NCI-H748 treated with DMSO at 0.1 percent for 48 hours (cell line): ENCODE data around the gene GPR32.
"Not testable (repeated sequence)": the region's sequence is repeated elsewhere in the genome, so short reads cannot be mapped to it uniquely, and the experiment has no call there.

Experiments
- DNase-seq: peaks from one replicate; lab custom pipeline; 2025; lab: John Stamatoyannopoulos, UW

Gene GPR32, protein sequence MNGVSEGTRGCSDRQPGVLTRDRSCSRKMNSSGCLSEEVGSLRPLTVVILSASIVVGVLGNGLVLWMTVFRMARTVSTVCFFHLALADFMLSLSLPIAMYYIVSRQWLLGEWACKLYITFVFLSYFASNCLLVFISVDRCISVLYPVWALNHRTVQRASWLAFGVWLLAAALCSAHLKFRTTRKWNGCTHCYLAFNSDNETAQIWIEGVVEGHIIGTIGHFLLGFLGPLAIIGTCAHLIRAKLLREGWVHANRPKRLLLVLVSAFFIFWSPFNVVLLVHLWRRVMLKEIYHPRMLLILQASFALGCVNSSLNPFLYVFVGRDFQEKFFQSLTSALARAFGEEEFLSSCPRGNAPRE

DNA sequence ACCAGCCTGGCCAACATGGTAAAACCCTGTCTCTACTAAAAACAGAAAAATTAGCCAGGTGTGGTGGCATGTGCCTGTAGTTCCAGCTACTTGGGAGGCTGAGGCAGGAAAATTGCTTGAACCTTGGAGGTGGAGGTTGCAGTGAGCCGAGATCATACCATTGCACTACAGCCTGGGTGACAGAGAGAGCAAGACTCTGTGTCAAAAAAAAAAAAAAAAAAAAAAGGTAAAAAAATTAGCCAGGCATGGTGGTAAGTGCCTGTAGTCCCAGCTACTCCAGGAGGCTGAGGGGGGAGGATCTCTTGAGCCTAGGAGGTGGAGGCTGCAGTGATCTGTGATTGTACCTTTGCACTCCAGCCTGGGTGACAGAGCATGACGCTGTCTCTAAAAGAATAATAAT is at the start of gene GPR32:
GPR32 (plus strand) TSS at position 301 of the 400 bp plus-strand sequence. CDS start 137 bp downstream, outside the sequence.
- not testable (repeated sequence) for DNase-seq

DNA sequence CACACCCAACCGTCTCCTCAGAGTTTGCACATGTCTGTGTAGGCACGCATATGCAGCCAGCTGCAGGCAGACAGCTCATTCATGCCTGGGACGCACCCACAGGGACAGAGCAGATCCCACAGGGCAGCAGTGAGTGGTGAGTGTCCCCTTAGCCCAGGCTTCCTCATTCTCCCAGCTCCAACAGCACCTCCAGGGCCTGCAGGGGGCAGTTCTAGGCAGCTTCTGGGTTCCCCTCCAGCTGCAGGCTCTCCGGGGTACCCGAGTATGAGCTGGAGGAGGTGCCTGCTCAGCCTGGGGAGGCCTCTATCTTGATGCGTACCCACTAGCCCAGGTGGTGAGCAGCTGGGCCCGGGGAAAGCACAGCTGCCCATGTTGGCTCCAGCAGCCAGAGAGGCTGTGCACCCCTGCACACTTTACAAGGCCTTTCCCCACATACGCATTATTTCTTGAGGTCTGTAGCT is 49.3 kb upstream of the GPR32 start:
- DNase-seq, result no peak

DNA sequence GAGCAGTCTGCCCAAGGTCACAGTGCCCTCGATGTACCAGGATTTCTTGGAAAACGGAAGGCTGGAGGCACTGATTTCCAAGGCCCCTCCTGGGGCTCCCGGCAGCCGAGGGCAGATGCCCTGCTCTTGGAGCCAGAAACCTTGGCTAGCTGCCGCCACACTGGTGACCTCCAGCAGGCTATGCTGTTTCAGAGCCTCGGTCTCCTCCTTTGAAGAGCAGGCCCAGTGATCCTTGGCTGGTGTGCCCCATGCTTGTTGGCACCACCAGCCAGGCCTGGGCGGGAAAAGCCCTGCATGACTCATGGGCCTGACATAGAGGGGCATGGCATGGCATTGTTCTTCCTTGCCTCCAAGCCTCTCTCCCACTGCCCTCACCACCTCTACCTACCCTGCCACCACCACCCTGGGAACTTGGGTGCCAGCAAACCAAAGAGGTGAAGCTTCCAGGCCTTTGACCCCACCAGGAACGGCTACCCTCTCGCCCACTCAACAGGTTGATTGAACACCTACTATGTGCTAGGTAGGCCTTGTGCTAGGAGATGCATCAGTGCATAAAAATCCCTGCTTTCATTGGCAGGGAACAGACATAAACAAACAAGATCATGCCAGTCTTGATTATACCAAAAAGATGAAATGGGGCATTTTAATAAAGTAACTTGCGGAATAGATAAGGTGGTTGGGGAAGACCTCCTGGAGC is 48.7 kb upstream of the GPR32 start:
- no peak for DNase-seq

DNA sequence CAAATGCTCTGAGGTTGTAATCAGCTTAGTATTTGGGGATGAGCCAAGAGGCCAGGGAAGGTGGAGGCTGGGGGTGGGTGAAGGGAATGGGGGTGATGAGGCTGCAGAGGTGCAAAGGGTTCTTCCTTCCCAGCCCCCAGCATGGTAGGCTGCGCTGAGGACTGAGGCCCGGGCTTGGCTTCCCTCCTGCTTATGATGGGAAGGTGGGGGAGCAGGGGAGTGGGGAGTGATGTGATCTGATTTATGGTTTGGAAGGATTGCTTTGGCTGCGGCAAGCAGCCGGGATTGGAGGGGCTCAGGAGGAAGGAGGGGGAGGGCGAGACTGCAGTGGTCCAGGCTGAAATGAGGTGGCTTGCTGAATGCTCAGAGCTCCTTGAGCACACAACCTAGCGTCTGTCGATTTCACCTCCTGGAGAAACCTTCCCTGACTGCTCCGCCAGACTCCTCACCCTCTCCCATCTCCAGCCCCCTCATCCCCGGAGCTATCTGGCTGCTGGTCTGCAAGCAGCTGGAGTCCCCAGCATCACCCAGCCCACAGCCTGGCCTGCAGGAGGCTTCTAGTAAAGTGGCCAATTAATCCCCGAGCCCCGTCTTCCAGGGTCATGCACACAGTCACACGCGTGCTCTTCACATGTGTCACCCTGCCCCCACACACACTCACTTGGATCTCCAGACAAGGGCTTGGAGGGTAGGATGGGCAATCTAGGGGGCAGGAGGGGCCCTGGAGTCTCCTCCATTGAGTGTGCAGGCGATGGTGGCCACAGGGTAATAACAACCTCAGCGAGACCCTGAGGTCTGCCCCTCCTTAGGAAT is 47.9 kb upstream of the GPR32 start:
- DNase-seq, result no peak

DNA sequence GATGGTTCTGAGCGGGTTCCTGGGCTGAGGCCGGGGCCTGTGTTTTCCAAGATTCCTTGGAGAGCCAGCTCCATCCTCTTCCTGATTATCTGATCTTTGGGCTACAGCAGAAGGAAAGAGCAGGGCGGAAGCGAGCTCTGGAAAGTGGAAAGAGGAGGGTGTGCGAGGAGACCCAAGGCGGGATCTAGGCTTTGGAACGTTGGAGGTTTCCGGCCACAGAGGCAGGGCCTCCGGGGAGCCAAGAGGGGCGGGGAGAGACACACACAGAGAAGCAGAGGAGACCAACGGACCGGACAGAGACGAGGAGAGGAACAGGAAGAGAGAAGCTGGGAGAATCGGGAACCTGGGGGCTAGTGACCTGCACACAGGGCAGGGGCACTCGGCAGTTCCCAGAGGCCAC is 47.2 kb upstream of the GPR32 start, which contains the start of gene CLEC11A:
CLEC11A (plus strand) TSS at position 296 of the 400 bp plus-strand sequence. CDS start 162 bp downstream, outside the sequence.
- no peak for DNase-seq

DNA sequence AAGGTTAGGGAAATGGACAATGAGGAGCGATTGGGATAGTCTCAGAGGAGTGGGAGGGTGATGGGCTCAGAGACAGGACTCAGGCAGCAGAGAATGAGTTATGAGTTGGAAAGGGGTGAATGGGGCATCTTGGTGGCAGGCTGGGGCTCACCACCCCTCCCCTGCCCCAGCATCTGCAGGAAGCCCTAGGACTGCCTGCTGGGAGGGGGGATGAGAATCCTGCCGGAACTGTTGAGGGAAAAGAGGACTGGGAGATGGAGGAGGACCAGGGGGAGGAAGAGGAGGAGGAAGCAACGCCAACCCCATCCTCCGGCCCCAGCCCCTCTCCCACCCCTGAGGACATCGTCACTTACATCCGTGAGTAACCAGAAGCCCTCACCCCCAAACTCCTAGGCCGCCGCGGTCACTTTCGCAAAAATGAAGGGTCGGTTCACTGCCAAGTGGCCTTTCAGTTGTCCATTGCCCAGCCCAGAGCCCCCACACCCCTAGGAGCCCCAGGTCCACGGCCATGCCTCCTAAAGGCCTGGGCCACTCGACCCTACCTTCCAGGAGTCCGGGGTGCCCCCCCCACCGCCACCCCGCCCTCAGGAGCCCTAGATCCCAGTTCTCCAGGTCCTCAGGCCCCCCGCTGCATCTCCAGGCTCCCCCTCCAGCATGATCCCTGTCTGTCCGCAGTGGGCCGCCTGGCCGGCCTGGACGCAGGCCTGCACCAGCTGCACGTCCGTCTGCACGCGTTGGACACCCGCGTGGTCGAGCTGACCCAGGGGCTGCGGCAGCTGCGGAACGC is 46.3 kb upstream of the GPR32 start:
- no peak for DNase-seq

DNA sequence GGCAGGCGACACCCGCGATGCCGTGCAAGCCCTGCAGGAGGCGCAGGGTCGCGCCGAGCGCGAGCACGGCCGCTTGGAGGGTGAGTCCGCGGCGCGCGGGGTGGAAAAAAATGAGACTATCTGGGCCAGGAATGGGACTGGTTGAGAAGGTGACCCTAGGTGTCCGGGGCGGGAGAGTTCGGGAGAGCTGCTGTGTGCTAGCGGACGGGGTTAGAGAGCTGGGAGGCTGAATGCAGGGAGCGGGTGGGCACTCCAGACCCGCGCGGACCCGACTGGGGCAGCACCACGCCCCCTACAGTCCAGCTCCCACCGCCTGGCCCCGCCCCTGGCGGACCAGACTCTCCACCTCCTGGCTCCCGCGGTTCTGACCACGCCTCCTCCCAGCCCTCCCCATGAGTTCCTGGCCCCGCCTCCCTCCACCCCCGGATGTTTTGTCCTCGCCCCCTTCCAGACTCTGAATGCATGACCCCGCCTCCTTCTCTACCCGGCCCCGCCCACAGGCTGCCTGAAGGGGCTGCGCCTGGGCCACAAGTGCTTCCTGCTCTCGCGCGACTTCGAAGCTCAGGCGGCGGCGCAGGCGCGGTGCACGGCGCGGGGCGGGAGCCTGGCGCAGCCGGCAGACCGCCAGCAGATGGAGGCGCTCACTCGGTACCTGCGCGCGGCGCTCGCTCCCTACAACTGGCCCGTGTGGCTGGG is 45.6 kb upstream of the GPR32 start:
- DNase-seq, result peak; percentile 99

DNA sequence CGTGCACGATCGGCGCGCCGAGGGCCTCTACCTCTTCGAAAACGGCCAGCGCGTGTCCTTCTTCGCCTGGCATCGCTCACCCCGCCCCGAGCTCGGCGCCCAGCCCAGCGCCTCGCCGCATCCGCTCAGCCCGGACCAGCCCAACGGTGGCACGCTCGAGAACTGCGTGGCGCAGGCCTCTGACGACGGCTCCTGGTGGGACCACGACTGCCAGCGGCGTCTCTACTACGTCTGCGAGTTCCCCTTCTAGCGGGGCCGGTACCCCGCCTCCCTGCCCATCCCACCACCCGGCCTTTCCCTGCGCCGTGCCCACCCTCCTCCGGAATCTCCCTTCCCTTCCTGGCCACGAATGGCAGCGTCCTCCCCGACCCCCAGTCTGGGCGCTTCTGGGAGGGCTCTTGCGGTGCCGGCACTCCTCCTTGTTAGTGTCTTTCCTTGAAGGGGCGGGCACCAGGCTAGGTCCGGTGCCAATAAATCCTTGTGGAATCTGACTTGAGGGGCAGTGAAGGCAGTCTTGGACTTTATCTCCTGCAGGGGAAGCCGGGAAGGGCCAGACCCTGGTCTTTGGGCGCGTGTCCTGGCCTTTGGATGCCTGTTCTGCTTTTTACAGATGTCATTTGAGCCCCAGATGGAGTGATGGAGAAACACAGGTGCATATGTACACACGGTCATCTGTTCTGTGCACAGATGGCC is 44.9 kb upstream of the GPR32 start:
- no peak for DNase-seq

DNA sequence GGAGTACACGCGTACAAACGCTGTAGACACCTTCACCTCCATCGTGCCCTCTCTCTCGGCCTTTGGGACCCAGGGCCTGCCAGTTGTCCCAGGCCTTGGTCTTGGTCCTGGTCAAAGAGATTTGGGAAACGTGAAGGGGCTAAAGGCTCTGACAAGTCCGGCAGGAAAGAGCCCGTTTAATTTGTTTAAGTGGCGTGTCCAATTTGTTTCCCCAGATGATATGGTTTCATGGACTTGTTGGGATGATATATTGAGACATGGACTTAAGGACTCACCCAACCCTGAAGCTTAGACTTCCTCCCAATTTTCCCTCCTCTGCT is 44.4 kb upstream of the GPR32 start:
- no peak for DNase-seq

DNA sequence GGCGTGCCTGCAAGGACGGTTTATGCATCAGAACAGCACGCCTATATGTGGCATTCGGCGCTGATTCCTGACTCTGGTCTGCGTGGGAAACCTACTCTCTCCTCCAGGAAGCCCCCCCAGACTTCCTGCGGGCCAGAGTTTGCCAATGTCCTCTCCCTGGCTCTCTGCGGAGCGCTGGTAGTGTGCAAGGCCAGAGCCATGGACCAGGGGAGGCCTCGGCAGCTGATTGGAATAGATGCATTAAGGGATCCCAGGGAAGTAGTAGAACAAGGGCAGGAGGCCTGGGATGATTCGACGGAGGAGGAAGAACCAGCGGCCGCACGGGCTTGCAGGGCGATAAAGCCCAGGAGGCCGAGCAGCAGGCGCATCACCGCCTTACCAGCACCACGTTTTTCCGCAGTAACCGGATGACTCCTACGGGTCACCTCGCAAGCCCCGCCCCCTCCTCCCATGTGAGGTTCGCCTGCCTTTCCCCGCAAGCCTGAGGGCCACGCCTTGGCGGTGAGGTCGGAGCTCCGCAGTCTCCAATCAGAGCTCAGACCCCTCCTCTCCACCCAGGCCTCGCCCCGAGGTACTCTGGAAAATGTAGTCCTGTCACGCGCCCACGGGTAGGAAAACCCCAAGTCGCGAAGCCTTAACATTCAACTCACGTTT is 42.1 kb upstream of the GPR32 start:
- no peak for DNase-seq

DNA sequence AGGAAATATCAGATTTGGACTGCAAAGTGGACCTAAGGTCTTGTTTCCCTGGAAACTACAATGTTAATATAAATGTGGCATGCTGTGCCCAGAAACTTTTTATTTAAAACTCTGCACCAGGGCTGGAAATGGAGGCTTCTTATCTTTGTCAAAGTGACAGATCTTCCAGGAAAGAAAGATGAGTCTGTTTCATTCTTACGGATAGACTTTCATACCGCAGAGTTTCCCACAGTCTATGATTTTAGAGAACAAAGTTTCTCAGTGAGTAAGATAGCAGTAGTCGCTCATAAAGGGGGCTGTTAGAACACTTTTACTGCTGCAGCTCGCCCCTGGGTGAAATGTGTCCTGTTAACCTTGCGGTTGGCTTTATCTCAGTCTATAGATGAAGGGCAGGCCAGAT is 40.4 kb upstream of the GPR32 start:
- no peak for DNase-seq

DNA sequence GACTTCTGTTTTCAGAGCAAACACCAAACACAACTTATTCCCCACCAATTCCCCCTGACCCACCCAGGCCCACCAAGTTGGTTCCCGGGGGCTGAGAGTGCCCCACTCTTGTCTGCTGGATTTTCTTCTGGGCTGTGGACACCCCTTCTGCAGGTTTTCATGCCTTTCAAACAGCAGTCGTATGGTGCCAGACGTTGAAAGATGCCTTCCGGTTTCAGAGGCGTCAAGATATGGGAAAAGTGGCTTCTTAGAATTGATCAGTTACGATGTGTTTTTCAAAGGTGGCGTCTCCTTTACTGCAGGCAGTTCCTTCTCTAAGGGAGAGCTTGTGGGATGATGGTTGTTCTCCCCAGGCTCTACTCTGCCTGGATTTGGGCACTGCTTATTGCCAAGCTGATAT is 34.4 kb upstream of the GPR32 start:
- no peak for DNase-seq

DNA sequence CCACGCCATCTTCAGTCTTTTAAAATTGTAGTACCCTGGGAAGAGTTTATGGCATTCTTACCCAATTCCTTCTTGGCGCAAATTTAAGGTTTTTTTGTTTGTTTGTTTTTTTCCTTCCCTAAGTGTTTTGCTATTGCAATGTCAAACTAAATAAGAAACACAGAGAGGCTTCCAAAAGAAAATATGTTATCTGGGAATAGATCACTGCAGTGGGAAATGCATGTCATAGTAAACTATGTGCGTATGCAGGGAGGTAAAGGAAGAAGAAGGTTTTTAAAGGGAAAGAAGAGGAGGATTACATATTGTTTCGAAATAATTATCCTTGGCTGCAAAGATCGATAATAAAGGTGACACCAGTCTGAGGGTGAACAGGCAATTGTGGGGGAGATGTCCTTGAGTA is 33.9 kb upstream of the GPR32 start:
- no peak for DNase-seq

DNA sequence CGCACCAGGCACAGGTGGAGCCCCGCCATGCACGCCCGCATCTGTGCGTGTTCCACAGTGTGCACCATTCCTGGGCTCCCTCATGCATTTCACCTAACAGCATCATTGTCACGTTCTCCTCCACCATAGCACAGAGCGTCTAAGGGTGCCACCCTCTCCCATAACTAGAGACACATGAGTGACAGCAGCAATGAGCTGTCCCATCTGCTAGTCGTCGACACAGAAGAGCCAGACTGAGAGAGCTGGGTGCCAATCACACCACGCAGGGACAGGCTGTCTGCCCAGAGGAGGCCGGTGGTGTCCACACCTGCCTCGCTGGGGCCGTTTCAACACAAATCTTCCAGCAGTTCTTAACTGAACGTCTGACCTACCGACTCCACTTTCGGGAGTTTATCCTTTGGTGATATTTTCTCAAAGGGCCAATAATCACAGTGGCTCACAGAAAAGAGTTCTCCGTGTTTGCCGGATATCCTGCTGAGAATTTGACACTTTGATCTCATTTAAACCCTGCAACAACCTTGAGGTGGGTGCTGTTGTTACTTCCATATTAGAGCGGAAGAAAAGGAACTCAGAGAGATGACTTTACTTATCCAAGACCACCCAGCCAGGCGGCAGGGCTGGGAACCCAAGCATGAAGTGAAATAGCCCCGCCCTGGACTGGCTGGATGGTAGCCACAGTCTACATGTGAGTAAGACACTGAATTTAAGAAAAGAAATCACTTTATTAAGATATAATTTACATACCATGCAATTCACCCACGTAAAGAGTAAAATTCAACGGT is 30.9 kb upstream of the GPR32 start:
- no peak for DNase-seq

DNA sequence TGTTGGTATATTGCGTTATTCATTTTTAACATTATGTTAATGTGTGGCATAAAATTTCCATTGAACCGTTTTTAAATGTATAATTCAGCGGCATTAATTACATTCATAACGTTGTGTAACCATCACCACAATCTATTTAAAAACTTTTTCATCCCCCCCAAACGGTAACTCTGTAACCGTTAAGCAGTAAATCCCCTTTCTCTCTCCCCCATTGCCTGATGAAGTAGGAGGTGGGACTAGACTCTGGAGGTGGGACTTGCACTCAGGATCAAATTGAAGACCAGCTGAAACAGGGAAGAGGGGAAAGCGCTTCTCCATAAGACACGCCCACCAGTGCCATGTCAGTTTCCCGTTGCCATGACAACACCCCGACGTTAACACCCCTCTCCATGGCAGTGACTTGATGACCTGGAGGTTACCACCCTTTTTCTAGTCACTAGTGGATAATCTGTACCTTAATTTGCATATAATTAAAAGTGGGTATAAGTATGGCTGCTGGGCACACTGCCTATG is 30.3 kb upstream of the GPR32 start:
- DNase-seq, result no peak

DNA sequence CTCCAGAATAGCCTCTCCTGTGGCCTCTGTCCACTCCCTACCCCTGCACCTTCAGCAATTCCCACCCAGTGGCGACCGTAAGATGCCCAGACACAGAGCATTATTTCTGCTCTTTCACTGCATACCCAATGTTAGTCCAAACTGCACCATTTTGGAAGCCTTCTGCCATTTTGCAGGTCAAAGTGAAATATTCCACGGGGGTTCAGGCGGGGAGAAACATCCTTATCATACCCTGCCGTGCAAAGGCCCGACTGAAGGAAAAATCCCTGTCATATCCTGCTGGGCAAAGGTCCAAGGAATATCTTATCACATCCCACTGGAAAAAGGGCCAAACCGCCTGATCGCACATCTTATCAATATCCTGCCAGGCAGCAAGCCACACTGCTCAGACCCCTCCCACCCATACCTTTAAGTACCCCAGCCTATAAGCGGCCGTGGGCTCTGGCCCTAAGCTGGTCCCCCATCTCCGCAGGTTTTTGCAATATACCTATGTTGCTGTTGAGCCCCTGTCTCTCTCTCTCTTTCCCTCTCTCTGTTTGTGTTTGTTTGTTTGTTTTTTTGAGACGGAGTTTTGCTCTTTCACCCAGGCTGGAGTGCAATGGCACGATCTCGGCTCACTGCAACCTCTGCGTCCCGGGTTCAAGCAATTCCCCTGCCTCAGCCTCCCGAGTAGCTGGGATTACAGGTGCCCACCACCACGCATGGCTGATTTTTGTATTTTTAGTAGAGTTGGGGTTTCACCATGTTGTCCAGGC is 28.9 kb upstream of the GPR32 start:
- DNase-seq, result no peak

DNA sequence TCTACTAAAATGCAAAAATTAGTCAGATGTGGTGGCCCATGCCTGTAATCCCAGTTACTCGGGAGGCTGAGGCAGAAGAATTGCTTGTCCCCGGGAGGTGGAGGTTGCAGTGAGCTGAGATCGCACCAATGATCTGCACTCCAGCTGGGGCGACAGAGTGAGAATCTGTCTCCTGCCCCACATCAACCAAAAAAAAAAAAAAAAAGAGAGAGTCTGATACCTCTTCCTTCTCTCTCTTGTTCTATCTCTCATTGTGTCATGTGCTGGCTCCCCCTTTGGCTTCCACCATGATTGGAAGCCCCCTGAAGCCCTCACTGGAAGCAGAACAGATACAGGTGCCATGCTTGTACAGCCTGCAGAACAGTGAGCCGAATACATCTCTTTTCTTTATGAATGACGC is 26.7 kb upstream of the GPR32 start:
- DNase-seq, result no peak

DNA sequence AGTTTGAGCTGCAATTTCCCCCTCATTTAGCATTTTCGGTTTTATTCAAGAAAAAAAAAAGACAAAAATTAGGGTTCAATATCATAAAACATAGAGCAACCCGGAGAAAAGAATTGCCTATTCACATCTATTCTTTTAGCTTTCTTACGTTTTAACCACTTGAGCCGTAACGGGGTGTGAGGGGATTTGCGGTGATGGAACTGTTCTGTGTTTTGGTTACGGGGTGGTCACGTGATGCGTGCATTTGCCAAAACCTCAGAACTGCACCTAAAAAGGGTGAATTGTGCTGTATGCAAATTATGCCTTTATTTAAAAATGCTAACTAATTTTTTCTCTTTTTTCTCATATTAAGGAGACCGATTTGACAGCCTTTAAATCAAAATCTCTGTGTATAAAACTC is 25.0 kb upstream of the GPR32 start:
- no peak for DNase-seq
